Measurements from ENCODE around the gene LRRC8A. TPM values are rescaled to one million over a fixed set of nuclear protein-coding genes. Genes with fewer than 3 reads are reported as not detected.

LRRC8A gene
- total RNA-seq, 2 experiments from 2014 or later = 35.0 to 35.8 TPM

DNA sequence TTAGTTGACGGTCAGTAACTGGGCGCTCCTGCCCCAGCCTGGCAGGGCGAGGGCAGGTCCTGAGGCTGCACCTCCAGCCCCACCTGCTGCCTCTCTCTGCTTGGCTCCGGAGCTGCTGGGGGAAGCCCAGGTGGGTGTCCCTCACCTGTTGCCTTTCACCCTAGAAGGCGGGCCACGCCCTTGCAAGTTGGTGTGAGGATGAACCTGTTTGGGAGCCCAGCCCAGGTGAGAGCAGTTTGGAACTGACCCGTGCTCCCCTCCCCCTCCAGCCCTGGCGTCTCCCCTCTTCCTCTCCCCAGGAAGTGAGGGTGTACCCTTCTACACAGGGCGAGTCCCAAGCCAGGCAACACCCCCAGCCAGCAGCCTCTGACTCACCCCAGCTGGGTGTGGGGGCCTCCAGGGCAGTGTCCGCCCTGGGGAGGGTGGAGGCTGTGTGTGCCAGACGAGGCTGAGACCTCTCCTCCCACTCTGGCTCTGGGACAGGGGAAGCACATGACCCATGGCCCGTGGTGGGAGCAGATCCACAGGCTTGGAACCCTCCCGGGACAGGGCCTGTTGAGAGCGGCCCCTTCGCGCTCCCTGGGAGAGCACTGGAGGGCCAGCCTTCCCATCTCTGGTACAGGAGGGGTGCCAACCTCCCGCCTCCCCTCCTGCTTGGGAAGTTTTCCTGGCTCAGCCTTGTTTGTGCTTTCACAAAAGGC, 10.4 kb downstream of the LRRC8A start:
- H3K9me3 Mint-ChIP-seq = no peaks in the 10 kb centered on the region
- no peak overlapping the region for H3K4me3 Mint-ChIP-seq
- peaks cover 61% of the 10 kb centered on the region for H3K4me1 Mint-ChIP-seq (ENCODE audit: low read depth)
- intact Hi-C loops (cut with DNase I, micrococcal nuclease) = no loop called here
- no peaks in the 10 kb centered on the region for H3K27me3 ChIP-seq (ENCODE audit: control insufficient read depth in 1 of 2, insufficient read depth in 2 of 2, low read length in 2 of 2)
- CTCF ChIA-PET = no interaction called here
- ATAC-seq (ENCODE audit: poor library complexity) (peak; percentile 57), DNase-seq (peak in 4 of 14 experiments; percentile 29 to 60 (median 44))
- no peaks in the 10 kb centered on the region for H3K27me3 Mint-ChIP-seq
- no peak for TF ChIP-seq CTCF (IDR thresholded peaks at IDR 0.05)
- peaks cover 63% of the 10 kb centered on the region for H3K4me1 ChIP-seq (ENCODE audit: insufficient read depth, low read length)
- H3K36me3 ChIP-seq (ENCODE audit: insufficient read depth, low read length) = peaks cover 70% of the 10 kb centered on the region
- H3K9me3 ChIP-seq (ENCODE audit: control insufficient read depth in 1 of 2, insufficient read depth in 1 of 2, low read length in 2 of 2) = no peaks in the 10 kb centered on the region
- H3K36me3 Mint-ChIP-seq (ENCODE audit: low read depth) = peaks cover 75% of the 10 kb centered on the region
- H3K4me3 ChIP-seq (ENCODE audit: low read length) = no peak overlapping the region
- POLR2A ChIA-PET = interaction anchor here (1.5 kb wide), 1 partner anchor 10 kb away, joined by 7 read pairs; no protein-coding TSS in a partner anchor
- H3K27ac Mint-ChIP-seq = peak overlapping the region; percentile 30
- peak overlapping the region; percentile 10 to 49 for H3K27ac ChIP-seq (ENCODE audit: low read depth in 1 of 2, low read length in 2 of 2)

DNA sequence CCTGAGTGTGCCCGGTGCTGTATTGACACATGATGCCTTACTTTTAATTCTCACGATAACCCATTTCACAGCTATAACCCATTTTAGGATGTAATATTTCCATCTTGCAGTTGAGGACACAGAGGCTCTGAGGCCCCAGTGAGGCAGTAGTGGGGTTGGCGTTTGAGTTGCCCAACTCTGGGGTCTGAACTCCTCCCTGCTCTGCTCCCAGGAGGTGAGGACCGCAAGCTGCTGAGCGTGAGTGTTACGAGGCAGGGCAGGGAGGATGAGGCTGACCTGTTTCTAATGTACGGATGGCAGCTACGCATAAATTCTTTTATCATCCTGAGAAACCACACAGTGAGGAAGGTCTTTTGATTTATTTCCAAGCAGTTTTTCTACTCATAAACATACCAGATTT, 11.4 kb downstream of the LRRC8A start:
- Histone ChIP-seq H3K4me3 (ENCODE audit: low read length) (no peak overlapping the region), H3K27me3 (ENCODE audit: control insufficient read depth in 1 of 2, insufficient read depth in 2 of 2, low read length in 2 of 2) (no peaks in the 10 kb centered on the region), H3K27ac (ENCODE audit: low read depth in 1 of 2, low read length in 2 of 2) (peak overlapping the region; percentile 10 to 49), H3K4me1 (ENCODE audit: insufficient read depth, low read length) (peaks cover 67% of the 10 kb centered on the region), H3K9me3 (ENCODE audit: control insufficient read depth in 1 of 2, insufficient read depth in 1 of 2, low read length in 2 of 2) (no peaks in the 10 kb centered on the region), H3K36me3 (ENCODE audit: insufficient read depth, low read length) (peaks cover 65% of the 10 kb centered on the region)
- ATAC-seq (ENCODE audit: poor library complexity) (no peak), DNase-seq (no peak)
- no peak for TF ChIP-seq CTCF (IDR thresholded peaks at IDR 0.05)
- POLR2A ChIA-PET = interaction anchor here (1.5 kb wide), 1 partner anchor 9 kb away, joined by 7 read pairs; no protein-coding TSS in a partner anchor
- Mint-ChIP-seq H3K9me3 (no peaks in the 10 kb centered on the region), H3K27ac (peak overlapping the region; percentile 81), H3K27me3 (no peaks in the 10 kb centered on the region), H3K4me3 (peak overlapping the region; percentile 62), H3K4me1 (ENCODE audit: low read depth) (peaks cover 64% of the 10 kb centered on the region), H3K36me3 (ENCODE audit: low read depth) (peaks cover 72% of the 10 kb centered on the region)
- CTCF ChIA-PET = no interaction called here
- intact Hi-C loops (cut with DNase I, micrococcal nuclease) = no loop called here

- peaks cover 72% of the 10 kb centered on the region for H3K36me3 Mint-ChIP-seq (ENCODE audit: low read depth)
- Histone ChIP-seq H3K4me1 (ENCODE audit: insufficient read depth, low read length) (peaks cover 76% of the 10 kb centered on the region), H3K9me3 (ENCODE audit: control insufficient read depth in 1 of 2, insufficient read depth in 1 of 2, low read length in 2 of 2) (no peaks in the 10 kb centered on the region), H3K4me3 (ENCODE audit: low read length) (no peak overlapping the region), H3K27ac (ENCODE audit: low read depth in 1 of 2, low read length in 2 of 2) (peak overlapping the region in 1 of 2 donors; percentile 40), H3K36me3 (ENCODE audit: insufficient read depth, low read length) (peaks cover 60% of the 10 kb centered on the region), H3K27me3 (ENCODE audit: control insufficient read depth in 1 of 2, insufficient read depth in 2 of 2, low read length in 2 of 2) (no peaks in the 10 kb centered on the region)
- DNase-seq (peak in 2 of 14 experiments; percentile 27 to 43), ATAC-seq (ENCODE audit: poor library complexity) (peak; percentile 34)
- TF ChIP-seq CTCF (IDR thresholded peaks at IDR 0.05) = no peak
- no peaks in the 10 kb centered on the region for H3K27me3 Mint-ChIP-seq
- ChIA-PET POLR2A (interaction anchor here (1.3 to 1.5 kb wide), 2 partner anchors 12 to 76 kb away, joined by 6 read pairs; partner anchors contain the start of genes ENDOG, KYAT1 and LRRC8A), CTCF (no interaction called here)
- peak overlapping the region; percentile 81 for H3K27ac Mint-ChIP-seq
- H3K9me3 Mint-ChIP-seq = no peaks in the 10 kb centered on the region
- peak overlapping the region; percentile 58 for H3K4me3 Mint-ChIP-seq
- intact Hi-C loops (cut with DNase I, micrococcal nuclease) = no loop called here
- H3K4me1 Mint-ChIP-seq (ENCODE audit: low read depth) = peaks cover 69% of the 10 kb centered on the region
These were observed 12.8 kb downstream of the LRRC8A start for GRCh38 chr9:128894764-128895163.

Data from CD4-positive, alpha-beta T cell (primary cell).